Adrenal gland (tissue), 12 donors: ENCODE measurements around the gene KCNK6. TPM values are rescaled to one million over a fixed set of nuclear protein-coding genes. Genes with fewer than 3 reads are reported as not detected.

ENCODE experiments used
- DNase-seq, 7 donors: peaks; one replicate each; pipeline ENCODE4 v3.0.0-alpha.2; 2019 to 2020
- H3K27ac ChIP-seq, 5 donors: fragments of 200-600 bp; sonication (generic) in 4 of 5; 1 replicate in 3 of 5; 2 replicates in 2 of 5; pipeline versions ENCODE4 v1.5.1 to v1.8.0; 2016 to 2020; ENCODE audit warnings: mild to moderate bottlenecking in 1 of 5
- H3K27me3 ChIP-seq: fragments of 200-600 bp; 2 replicates; pipeline ENCODE4 v1.8.0; 2021
- H3K36me3 ChIP-seq, 2 donors: fragments of 200-600 bp; replicated peaks in 1 of 2; 1 replicate in 1 of 2; 2 replicates in 1 of 2; pipeline versions ENCODE4 v1.5.1 to v1.8.0; 2018 to 2022
- H3K4me1 ChIP-seq, 2 donors: fragments of 200-600 bp; replicated peaks in 1 of 2; 1 replicate in 1 of 2; 2 replicates in 1 of 2; pipeline versions ENCODE4 v1.5.1 to v1.8.0; 2018 to 2021
- H3K4me3 ChIP-seq, 4 donors: fragments of 200-600 bp; sonication (generic) in 3 of 4; one replicate each; pipeline ENCODE4 v1.5.1; 2016 to 2018
- H3K9me3 ChIP-seq, 3 donors: fragments of 200-600 bp; sonication (generic) in 1 of 3; replicated peaks in 1 of 3; 1 replicate in 2 of 3; 2 replicates in 1 of 3; pipeline versions ENCODE4 v1.5.1 to v1.8.0; 2016 to 2021
- POLR2A ChIP-seq, 2 donors: fragments of 450-650 bp; IDR thresholded peaks; one replicate each; pipeline ENCODE4 v1.6.1; 2017; ENCODE audit warnings: antibody characterized with exemption in 2 of 2, mild to moderate bottlenecking in 2 of 2, moderate library complexity in 1 of 2
- WGBS, 4 donors: extraction: QIAGEN DNeasy Blood & Tissue Kit in 2 of 4; methylation state at CpG; one replicate each; pipeline versions ENCODE4 v1.1.5 to v1.1.7; 2013 to 2017; 5-methylcytosine and 5-hydroxymethylcytosine counted together
- intact Hi-C, 2 donors: fragments of 100-400 bp; cut with DNase I; formaldehyde crosslinking; loops; one replicate each; pipeline versions ENCODE4 v1.14.1 to v1.15.0; 2022 to 2023
- polyA plus RNA-seq, 3 donors: library from polyadenylated mRNA; stranded (reverse); fragments of 200-250 nt in 2 of 3; fragments of 350-450 nt in 1 of 3; fragmentation: Illumina TruSeq in 1 of 3; extraction: RNeasy Lipid Tissue Mini Kit (QIAGEN cat#74804) in 1 of 3; gene quantifications; one replicate each; pipeline ENCODE4 v1.2.3, GENCODE V29; 2013 to 2014
- total RNA-seq, 9 donors: library from RNA; depleted of rRNA in 4 of 9; stranded (reverse); fragments of >200 nt in 4 of 9; fragments of 120-200 nt in 1 of 9; fragmentation: NEBNext Ultra II Directional in 1 of 9; extraction: Animal tissue kit (Norgen Biotek cat#: 25700) in 1 of 9; gene quantifications; one replicate each; pipeline versions ENCODE4 v1.1.0 to v1.2.4, GENCODE V29; 2013 to 2023
- TF ChIP-seq, protein P1 (sequence below), 6 experiments: fragments of 450-650 bp in 4 of 6; fragments of 200-600 bp in 2 of 6; sonication (generic) in 1 of 6; IDR thresholded peaks; 1 replicate in 5 of 6; 2 replicates in 1 of 6; pipeline versions ENCODE4 v1.5.1 to v1.8.0; 2016 to 2021; ENCODE audit warnings: antibody characterized with exemption in 6 of 6, mild to moderate bottlenecking in 2 of 6, moderate library complexity in 1 of 6
- donor health status: healthy with polysubstance abuse.
- donor health status: Bipolar disorder and iron deficiency.
- donor health status: DM: yes; HTN: yes; CAD: no.
- donor health status: DM: no; HTN: no; CAD: no.
- donor health status: DM: no; HTN: no; CAD: no.
- donor health status: DM: yes; HTN: yes; CAD: no.

Gene KCNK6
- total and polyA plus RNA-seq, 12 donors, result 1.2 to 6.0 (median 4.0) TPM

- no peaks in the 10 kb centered on the region for H3K4me1 ChIP-seq
- no peaks in the 10 kb centered on the region for H3K36me3 ChIP-seq
- peaks cover 3% of the 10 kb centered on the region for H3K27me3 ChIP-seq
- intact Hi-C loops, result no loop called here
- H3K9me3 ChIP-seq, result no peaks in the 10 kb centered on the region
- DNase-seq, result no peak
- TF ChIP-seq POLR2A (IDR thresholded peaks at IDR 0.05), result no peak
- TF ChIP-seq, protein P1, sequence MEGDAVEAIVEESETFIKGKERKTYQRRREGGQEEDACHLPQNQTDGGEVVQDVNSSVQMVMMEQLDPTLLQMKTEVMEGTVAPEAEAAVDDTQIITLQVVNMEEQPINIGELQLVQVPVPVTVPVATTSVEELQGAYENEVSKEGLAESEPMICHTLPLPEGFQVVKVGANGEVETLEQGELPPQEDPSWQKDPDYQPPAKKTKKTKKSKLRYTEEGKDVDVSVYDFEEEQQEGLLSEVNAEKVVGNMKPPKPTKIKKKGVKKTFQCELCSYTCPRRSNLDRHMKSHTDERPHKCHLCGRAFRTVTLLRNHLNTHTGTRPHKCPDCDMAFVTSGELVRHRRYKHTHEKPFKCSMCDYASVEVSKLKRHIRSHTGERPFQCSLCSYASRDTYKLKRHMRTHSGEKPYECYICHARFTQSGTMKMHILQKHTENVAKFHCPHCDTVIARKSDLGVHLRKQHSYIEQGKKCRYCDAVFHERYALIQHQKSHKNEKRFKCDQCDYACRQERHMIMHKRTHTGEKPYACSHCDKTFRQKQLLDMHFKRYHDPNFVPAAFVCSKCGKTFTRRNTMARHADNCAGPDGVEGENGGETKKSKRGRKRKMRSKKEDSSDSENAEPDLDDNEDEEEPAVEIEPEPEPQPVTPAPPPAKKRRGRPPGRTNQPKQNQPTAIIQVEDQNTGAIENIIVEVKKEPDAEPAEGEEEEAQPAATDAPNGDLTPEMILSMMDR (IDR thresholded peaks at IDR 0.05), result no peak
- no peak overlapping the region for H3K4me3 ChIP-seq
- 74 to 80% (median 79%) methylated on average over 8 of the region's 8 CpGs for WGBS, 4 donors
- no peak overlapping the region for H3K27ac ChIP-seq
These were observed 33.0 kb downstream of the KCNK6 start for GRCh38 chr19:38352611-38353010.

GRCh38 chr19:38355728-38356725 lies 36.4 kb downstream of the KCNK6 start:
- H3K9me3 ChIP-seq, result no peaks in the 10 kb centered on the region
- no peak for DNase-seq
- peaks cover 3% of the 10 kb centered on the region for H3K27me3 ChIP-seq
- 69 to 76% (median 71%) methylated on average over 16 of the region's 16 CpGs for WGBS, 4 donors
- no peaks in the 10 kb centered on the region for H3K4me1 ChIP-seq
- TF ChIP-seq, protein P1 (IDR thresholded peaks at IDR 0.05), result no peak
- TF ChIP-seq POLR2A (IDR thresholded peaks at IDR 0.05), result no peak
- H3K36me3 ChIP-seq, result no peaks in the 10 kb centered on the region
- intact Hi-C loops, result no loop called here
- H3K4me3 ChIP-seq, result no peak overlapping the region
- no peak overlapping the region for H3K27ac ChIP-seq

DNA sequence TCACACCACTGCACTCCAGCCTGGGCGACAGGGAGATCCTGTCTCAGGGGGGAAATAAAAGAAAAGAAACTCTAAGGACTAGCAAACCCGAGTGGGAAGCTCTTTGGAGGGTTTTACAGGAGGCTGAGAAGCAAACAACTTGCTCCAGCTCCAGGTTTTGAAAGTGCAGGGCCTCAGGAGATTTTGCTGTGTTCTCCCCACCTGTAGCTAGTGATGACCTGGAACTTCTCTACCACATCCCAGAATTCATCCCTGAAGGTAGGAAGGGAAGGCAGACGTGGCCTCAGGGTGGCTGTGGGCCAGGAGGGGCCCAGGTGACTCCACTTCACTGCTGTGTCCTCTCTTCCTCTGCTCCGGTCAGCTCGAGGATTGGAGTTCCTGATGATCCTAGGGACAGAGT lies 38.4 kb downstream of the KCNK6 start:
- Histone ChIP-seq H3K4me3 (no peak overlapping the region), H3K27ac (no peak overlapping the region), H3K27me3 (peaks cover 3% of the 10 kb centered on the region), H3K9me3 (no peaks in the 10 kb centered on the region), H3K36me3 (no peaks in the 10 kb centered on the region), H3K4me1 (peaks cover 0 to 16% of the 10 kb centered on the region in 2 donors)
- no peak for TF ChIP-seq POLR2A (IDR thresholded peaks at IDR 0.05)
- TF ChIP-seq, protein P1 (IDR thresholded peaks at IDR 0.05), result no peak
- 38 to 49% (median 41%) methylated on average over 5 of the region's 5 CpGs for WGBS, 4 donors
- no peak for DNase-seq
- intact Hi-C loops, result no loop called here

GRCh38 chr19:38359242-38360021 lies 39.8 kb downstream of the KCNK6 start:
- WGBS, 4 donors, result 42 to 53% (median 48%) methylated on average over 14 to 18 of the region's 18 CpGs
- DNase-seq, result no peak
- Histone ChIP-seq H3K36me3 (no peaks in the 10 kb centered on the region), H3K27me3 (peaks cover 3% of the 10 kb centered on the region), H3K9me3 (no peaks in the 10 kb centered on the region), H3K4me3 (no peak overlapping the region), H3K27ac (no peak overlapping the region), H3K4me1 (peaks cover 0 to 16% of the 10 kb centered on the region in 2 donors)
- TF ChIP-seq, protein P1 (IDR thresholded peaks at IDR 0.05), result no peak
- TF ChIP-seq POLR2A (IDR thresholded peaks at IDR 0.05), result no peak
- intact Hi-C loops, result no loop called here
